Motor neuron (in vitro differentiated cells): ENCODE results near the gene JAKMIP3. TPM values are rescaled to one million over a fixed set of nuclear protein-coding genes. Genes with fewer than 3 reads are reported as not detected.

Experiments
- ATAC-seq, 8 experiments: fragments of 200-7000 bp; cut with Tn5 transposase; replicated peaks in 6 of 8; 2 replicates each; pipeline ENCODE4 v1.8.0; 2021; ENCODE audit warnings: mild to moderate bottlenecking in 8 of 8, moderate library complexity in 8 of 8
- H3K27ac ChIP-seq, 2 donors: fragments of 250-450 bp; sonication (Bioruptor Pico); 2 replicates each; pipeline ENCODE4 v1.9.0; 2021; ENCODE audit warnings: antibody characterized with exemption in 2 of 2, mild to moderate bottlenecking in 2 of 2, moderate library complexity in 1 of 2
- H3K4me1 ChIP-seq, 2 donors: fragments of 250-450 bp; sonication (Bioruptor Pico); replicated peaks in 1 of 2; 2 replicates each; pipeline ENCODE4 v1.6.1; 2021; ENCODE audit warnings: antibody characterized with exemption in 2 of 2, mild to moderate bottlenecking in 2 of 2, moderate library complexity in 1 of 2
- H3K4me3 ChIP-seq, 5 donors: fragments of 250-450 bp; sonication (Bioruptor Pico); 2 replicates each; pipeline ENCODE4 v1.9.0; 2021; ENCODE audit warnings: antibody characterized with exemption in 5 of 5, mild to moderate bottlenecking in 5 of 5, moderate library complexity in 4 of 5
- WGBS, 10 experiments: fragments of 450-650 bp; shearing (Covaris generic); methylation state at CpG; one replicate each; pipeline ENCODE4 v1.0.0; 2022; 5-methylcytosine and 5-hydroxymethylcytosine counted together
- in situ Hi-C, 9 experiments: fragments of 400-800 bp; cut with MboI; loops; one replicate each; pipeline ENCODE4 v1.15.0; 2021; ENCODE audit warnings: low sequenced_read_pairs in 9 of 9, low pct_unique_long_range_greater_than_20kb in 2 of 9; ENCODE audit not compliant: unreplicated experiment in 9 of 9
- total RNA-seq, 8 experiments: library from RNA; unstranded; fragments of 300-600 nt; gene quantifications; 2 replicates each; pipeline versions ENCODE4 v1.2.3 to v1.2.4, GENCODE V29; 2022

The JAKMIP3 gene
- total RNA-seq, 8 experiments from 2014 or later, result 0.38 to 1.7 (median 1.4) TPM

DNA sequence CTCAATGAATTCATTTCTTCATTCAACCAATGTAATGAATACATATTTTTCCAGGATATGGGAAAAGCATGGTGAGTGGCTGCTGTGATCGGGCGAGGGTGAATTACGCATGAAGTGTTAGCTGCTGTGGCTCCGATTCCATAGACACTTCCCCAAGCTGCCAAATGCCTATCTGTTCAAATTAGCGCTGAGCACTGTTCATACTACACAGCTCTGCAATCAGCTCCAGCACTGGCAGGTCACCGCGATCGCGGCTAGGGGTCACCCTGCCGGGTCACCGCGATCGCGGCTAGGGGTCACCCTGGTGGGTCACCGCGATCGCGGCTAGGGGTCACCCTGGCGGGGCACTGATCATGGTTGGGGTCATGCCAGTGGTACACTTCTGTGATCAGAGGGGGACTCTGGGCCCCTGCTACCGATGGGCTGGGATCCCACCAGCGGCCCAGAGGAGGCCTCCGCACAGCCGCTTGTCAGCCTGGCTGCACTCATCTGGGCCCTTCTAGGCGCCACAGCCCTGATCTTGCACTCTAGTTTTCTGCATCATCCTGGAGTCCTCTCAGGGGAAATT lies 49.3 kb downstream of the JAKMIP3 start:
- no peak for ATAC-seq
- H3K27ac ChIP-seq, result no peak overlapping the region
- WGBS, 10 experiments, result 60 to 92% (median 89%) methylated on average over 1 to 10 of the region's 24 CpGs; no CpG with 5 or more reads in 2 of the 10 experiments
- in situ Hi-C loops, result no loop called here
- H3K4me1 ChIP-seq, result peaks cover 0 to 3% of the 10 kb centered on the region in 2 donors
- no peak overlapping the region for H3K4me3 ChIP-seq

Other genes starting within 250 kb of the JAKMIP3 start
- gene PPP2R2D, start 164.9 kb upstream of the JAKMIP3 start, total RNA-seq, result 10 to 100 TPM; 21.9 to 32.4 (median 30.7) TPM
- 100 to 1,000 TPM in 3 of 8 experiments, 10 to 100 TPM in 5; 21.6 to 190 (median 61.0) TPM for gene BNIP3, start 84.0 kb upstream of the JAKMIP3 start, total RNA-seq
- 100 to 1,000 TPM in 1 of 8 experiments, 10 to 100 TPM in 6, under 1 TPM in 1; 0.56 to 181 (median 50.9) TPM for gene DPYSL4, start 121.0 kb downstream of the JAKMIP3 start, total RNA-seq
- gene STK32C, start 242.0 kb downstream of the JAKMIP3 start, total RNA-seq, result 10 to 100 TPM in 6 of 8 experiments, 1 to 10 TPM in 2; 7.3 to 31.0 (median 22.7) TPM